NCI-H2029 treated with DMSO at 0.1 percent for 48 hours (cell line): ENCODE data around the gene SPAG8.

Experiments used
- DNase-seq: peaks from one replicate; lab custom pipeline; 2025; lab: John Stamatoyannopoulos, UW

The SPAG8 gene

DNA sequence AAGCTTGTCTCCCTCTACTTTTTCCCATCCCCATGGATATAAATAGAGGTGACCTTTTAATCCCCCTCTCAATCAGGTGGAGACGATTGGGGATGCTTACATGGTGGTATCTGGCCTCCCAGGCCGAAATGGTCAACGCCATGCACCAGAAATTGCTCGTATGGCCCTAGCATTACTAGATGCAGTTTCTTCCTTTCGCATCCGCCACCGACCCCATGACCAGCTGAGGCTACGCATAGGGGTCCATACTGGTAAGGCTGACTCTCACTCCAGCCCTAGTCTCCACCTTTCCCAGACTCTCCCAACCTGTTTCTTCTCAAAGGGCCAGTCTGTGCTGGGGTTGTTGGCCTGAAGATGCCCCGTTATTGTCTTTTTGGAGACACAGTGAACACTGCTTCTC lies 3.6 kb downstream of the SPAG8 start:
- no peak for DNase-seq

DNA sequence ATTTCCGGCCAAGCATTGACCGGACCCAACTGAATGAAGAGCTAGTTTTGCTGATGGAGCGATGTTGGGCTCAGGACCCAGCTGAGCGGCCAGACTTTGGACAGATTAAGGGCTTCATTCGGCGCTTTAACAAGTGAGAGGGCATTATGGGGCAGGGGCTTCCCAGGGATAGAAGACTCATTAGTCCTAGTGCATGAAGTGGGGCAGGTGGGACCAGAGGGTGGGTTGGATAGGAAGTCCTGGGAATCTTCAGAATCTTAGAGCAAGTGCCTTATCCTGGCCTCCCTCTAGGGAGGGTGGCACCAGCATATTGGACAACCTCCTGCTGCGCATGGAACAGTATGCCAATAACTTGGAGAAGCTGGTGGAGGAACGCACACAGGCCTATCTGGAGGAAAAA lies 6.0 kb downstream of the SPAG8 start:
- DNase-seq, result no peak

DNA sequence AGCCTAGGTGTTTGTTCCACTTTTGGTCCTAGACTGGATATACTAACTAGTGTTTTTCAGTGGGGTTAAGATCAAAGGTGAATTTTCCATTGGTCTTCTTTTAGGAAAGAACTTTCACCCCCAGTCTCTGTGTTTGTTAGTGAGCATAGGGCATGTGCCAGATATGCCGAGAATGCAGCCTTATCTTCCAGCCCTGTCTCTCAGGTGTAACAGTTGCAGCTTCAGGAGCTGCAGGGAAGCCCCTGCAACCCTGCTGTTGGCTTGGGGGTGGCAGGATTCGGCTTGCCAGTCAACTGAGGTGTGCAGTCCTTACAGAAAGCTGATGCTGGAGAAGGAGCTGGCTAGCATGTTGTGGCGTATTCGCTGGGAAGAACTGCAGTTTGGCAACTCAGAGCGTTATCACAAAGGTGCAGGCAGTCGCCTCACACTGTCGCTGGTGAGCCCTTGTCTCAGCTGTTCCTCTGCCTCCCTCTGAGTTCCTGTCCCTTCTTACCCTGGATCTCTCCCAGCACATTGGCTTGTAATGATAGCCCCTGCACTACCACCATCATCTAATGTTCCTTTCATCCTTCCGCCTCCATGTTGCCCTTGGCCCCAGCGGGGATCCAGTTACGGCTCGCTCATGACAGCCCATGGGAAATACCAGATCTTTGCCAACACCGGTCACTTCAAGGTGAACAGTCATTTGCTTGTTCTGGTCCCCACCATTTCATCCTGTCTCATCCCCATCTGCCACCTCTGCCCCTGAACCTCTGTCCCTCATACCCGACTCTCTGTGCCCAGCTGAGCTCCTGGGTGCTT lies 10.5 kb downstream of the SPAG8 start:
- no peak for DNase-seq

DNA sequence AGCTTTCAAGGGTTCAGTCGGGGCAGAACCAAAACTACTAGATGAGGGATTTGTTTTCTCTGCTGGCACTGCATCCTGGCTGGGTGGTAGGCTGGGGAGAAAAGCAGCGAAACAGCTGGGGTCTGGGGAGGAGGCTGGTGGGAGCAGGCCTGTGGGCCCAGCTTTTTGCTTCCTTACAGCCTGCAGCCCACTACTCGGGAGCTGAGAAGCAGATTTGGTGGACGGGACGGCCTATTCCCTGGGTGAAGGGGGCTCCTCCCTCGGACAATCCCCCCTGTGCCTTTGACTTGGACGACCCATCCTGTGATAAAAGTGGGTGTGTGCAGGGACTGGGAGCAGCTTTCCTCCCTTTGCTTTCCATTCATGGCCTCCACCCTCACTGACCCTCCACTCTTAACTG lies 11.5 kb downstream of the SPAG8 start:
- no peak for DNase-seq

DNA sequence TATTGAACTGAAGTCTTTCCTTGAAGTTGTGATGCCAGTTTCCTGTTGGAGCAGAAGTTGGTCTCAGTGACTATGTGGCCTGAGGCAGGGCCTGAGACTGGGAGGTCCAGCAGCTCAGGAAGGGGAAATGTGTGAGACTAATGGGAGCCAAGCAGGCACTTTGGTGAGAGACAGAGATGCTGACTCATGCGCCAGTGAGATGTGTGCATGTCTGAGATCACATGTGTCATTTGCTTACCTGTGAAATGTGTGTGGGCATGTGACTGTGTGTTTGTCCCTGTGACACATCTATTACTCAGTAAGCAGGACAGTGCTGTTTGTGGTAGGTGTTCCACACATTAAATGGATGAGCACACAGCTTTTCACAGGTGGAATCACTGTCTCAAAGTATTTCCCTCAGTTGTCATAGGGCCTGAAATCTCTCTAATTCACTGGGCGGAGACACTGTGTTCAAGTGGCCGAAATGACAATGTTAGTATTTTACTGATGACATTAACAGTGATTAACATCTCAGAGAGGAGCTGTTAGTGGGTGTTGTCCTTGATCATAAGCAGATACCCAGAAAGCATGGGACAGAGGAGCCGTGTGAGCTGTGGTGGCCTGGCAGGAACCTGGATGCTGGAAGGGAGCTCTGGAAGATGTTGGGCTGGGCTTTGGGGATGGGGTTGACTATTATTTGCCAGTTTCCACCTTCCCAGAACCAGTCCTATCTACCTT lies 13.2 kb downstream of the SPAG8 start:
- DNase-seq, result no peak

DNA sequence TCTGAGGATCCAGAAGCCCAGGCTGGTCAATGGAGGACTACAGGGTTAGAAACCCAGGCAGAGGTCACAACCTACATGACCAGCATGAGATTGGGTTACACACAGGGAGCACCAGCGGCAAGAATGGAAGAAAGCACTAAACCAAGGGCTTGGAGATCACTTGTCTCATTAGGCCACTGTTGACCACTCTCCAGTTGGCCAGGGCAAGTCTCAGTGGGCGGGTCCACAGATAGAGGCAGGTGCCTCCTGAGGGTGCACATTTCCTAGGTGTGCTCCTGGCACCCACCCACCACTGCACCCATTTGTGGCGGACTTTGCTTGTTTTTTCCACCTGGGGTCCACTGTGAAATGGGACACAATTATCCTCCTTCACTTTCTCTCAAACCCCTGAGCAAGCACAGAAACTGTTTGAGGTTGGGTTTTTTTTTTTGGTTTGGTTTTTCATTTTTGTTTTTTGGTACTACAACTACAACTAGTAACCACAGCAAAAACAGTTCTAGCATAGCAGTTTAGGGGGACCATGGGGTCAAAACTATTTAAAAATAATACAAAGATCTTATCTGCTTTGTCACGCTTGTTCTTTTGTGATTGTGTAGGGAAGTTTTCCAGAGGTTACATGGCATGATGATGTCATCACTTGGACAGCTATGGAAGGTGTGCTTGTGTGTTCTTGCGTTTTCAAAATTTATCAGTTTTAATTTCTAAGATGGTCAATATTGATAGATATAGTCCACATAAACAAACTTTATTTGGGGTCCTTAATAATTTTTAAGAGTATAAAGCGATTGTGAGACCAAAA lies 14.6 kb downstream of the SPAG8 start:
- DNase-seq, result no peak

DNA sequence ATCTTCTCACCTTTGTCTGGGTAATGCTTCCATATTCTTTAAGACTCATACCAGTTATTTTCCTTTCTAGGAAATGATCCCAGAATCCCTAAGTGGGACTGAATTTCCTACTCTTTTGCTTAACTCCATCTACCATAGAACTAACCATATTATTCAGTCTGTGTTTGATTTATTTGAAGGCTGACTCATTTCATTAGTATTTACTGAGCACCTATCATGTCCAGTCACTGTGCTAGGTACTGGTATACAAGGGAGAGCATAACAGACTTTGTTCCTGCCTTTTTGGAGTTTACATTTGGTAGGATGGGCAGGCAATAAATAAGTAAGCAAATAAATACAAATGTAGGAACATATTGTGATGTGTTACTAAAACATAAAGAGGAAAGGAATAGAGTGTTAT lies 16.4 kb downstream of the SPAG8 start:
- no peak for DNase-seq

DNA sequence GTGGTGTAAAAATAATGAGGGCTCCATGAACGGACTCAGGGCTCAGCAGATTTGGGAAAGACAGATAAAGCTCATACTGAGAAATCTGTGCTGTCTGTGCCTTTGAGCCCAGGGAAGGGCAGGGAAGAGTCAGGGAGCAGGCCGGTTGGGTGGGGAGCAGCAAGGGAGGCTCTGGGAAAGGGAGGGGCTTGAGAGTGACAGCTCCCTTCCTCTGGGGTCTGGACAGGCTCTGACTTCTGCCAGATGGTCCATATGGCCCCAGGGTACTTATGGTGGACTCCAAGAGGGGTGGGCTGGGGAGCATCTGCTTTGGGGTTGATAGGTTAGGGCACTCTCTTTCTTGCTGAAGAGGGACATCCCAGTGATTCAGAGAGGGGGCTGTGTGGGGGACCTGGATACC lies 18.6 kb downstream of the SPAG8 start:
- DNase-seq, result no peak

DNA sequence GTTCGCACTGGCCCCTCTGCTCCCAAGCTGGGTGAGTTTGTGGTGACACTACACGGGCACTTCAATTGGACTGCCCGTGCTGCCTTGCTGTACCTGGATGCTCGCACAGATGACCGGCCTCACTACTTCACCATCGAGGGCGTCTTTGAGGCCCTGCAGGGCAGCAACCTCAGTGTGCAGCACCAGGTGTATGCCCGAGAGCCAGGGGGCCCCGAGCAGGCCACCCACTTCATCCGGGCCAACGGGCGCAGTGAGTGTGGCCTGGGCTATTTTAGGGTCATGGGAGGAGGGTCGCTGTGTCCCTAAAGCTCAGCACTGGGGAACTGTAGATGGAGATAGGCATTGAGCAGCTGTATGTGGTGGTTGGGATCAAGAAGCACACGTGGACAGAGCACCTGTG lies 19.2 kb downstream of the SPAG8 start:
- DNase-seq, result no peak

DNA sequence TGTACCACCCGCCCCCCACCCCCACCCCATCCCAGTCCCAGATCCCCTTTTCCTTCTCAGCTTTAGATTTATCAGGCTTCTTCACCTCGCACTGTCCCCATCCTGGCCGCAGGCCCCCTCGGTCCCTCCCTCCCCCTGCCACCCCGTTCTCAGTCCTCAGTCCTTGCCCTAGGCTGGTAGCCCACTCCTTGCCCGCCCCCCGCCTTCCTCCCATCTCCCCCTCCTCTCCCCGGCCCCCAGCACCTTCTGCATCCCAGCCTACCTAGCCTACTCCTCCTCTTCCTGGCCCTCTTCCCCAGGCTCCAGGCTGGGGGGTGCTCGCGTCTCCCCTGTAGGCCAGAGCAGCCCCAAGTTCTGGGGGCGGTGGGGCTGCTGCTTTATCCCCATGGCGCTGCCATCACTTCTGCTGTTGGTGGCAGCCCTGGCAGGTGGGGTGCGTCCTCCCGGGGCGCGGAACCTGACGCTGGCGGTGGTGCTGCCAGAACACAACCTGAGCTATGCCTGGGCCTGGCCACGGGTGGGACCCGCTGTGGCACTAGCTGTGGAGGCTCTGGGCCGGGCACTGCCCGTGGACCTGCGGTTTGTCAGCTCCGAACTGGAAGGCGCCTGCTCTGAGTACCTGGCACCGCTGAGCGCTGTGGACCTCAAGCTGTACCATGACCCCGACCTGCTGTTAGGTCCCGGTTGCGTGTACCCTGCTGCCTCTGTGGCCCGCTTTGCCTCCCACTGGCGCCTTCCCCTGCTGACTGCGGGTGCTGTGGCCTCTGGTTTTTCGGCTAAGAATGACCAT lies 19.8 kb downstream of the SPAG8 start:
- no peak for DNase-seq

DNA sequence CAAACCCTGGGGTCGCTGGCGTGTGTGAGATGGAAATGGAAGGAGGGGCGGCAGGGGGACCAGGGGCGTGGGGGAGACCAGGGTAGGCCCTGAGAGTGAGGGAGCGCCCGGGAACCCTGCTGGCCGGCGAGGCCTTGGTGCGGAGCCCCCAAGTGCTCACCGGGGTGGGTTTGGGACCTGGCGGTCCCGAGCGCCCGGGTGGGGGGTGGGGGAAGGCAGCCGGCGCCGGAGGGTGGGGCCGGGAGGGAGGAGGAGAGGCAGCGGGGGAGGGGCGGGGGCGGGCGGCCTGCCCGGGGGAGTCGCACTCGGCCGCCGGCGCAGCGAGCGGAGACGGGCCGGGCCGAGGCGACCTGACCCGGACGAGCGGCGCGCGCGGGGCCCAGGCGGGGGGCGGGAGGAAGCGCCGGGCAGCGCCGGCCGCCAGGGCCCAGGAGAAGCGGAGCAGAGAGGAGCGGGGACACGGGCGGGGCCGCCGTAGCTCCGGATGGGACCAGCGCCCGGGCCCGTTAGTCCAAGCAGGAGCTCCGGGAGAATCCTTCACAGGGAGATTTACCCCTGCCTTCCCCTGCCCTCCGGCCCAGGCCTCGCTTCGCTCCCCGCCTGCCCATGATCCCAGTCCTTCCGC lies 20.7 kb downstream of the SPAG8 start, which contains the start of gene NPR2:
TSS of gene NPR2 (plus strand) at position 295 of the 625 bp plus-strand sequence. CDS start 818 bp downstream, outside the sequence.
- no peak for DNase-seq

DNA sequence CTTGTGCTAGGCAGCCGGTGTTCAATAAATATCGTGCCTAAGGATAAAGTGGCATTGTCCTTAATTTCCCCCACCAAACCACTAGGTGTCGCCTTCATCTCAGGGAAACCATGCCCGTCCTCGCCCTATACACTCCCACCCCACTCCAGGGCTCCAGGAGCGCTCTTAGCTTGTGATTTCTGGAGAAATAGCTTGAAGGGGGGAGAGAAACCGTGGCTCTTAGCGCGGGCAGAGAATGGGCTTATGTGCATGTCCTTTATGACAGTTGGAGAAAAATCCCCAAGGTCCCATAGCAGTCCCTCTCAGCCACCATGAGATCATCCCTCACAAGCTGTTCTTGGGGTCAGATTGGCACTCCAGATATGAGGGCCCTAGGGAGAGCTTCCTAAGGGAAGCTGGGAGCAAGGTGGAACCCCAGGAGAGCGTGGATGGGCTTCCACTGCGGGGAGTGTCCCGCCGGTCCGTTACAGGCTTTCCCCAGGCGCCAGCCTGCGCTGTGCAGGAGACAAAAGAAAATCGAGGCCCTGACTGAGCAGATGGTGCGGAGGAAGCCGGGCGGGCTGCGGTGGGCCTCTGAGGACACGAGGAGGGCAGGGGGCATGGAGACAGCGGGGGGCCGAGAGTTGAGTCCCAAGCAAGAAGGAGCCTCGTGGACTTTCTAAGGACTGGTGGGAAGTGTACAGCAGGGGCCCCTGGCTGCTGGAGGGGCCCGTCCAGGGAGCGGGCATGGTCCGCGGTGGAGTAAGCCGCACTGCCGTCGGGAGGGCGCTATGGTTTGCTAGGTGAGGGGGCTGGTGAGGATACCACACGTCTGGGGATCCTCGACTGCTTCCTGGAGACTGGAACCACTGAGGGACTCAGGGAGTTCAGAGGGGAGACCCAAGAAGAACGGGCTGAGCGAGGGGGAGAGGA lies 21.4 kb downstream of the SPAG8 start:
- peak; percentile 81 for DNase-seq

DNA sequence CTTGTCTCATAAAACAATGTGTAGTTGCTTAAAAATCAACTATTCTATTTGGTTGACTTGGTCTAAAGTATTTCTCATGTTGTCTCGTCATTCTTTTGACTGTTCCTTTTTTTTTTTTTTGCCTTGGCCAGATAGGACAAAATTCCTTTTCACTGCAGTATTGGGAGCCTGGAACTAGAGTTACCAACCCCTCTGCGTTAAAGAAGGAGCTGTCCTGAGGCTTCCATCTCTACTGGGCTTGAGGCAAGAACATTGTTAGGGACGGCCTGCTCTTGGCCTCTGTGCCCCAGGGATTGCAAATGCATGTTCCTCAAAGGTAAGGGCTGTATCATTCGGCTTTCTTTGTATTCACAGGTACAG lies 22.1 kb downstream of the SPAG8 start:
- no peak for DNase-seq

DNA sequence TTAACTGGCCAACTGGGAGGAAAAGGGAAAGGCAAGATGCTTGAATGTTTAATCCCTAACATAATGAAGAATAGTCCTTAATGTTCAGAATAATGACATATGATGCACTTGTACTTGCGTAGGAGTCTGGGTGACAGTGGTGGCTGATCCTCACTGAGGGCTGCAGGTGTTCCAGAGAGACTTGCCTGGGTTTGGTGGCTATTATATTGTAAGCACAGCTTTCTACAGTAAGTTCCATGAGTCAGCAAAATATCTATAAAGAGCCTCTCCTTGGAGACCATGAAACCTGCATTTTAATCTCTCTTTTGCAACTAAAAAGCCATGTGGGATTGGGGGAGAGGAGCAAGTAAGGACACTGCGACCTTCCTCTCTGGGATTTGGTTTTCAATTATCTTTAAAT lies 22.5 kb downstream of the SPAG8 start:
- DNase-seq, result no peak

DNA sequence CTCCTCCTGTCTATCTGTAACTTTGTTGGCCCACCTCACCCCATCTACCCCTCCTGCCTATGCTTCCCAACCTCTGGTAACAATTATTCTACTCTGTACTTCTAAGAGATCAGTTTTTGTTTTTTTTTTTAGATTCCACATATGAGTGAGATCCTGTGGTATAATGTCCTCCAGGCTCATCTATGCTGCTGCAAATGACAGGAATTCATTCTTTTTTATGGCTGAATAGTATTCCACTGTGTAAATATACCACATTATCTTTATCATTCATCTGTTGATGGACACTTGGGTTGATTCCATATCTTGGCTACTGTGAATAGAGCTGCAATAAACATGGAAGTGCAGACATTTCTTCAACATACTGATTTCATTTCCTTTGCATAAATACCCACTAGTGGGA lies 28.6 kb downstream of the SPAG8 start:
- no peak for DNase-seq

DNA sequence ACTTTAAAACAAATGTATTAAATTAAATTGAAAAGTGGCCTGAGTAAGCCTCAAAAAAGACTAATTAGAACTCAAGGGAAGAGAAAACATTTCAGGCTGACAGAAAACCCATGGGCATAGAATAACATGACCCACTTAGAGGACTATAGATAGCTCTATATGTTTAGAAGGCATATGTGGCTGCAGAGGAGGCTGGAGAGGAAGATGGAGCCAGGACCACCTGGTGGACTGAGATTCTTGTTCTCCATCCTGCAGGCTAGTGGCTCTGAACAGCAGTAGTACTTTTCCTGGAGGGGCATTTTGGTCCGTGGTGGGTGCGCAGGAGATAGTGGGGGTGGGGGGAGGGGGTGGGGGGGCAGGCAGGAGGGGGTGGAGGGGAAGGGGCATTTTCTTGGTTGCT lies 31.0 kb downstream of the SPAG8 start:
- no peak for DNase-seq

DNA sequence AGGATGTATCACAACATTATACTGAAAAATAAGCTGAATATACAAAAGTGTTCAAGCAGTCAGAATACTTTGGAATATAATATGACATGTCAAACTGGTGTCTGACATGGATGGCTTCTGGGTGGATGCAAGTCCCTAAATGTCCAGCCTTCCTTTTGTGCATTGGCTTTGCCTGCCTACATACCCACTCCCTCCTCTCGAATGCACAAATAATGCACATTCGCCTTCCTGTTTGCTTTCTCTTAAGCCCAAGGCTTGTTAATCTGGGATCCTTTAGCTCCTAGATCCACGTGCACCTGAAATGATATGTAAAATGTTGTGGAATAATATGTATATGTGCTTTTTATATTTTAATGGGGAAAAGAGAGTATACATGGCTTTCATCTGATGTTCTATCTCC lies 33.6 kb downstream of the SPAG8 start:
- DNase-seq, result no peak

DNA sequence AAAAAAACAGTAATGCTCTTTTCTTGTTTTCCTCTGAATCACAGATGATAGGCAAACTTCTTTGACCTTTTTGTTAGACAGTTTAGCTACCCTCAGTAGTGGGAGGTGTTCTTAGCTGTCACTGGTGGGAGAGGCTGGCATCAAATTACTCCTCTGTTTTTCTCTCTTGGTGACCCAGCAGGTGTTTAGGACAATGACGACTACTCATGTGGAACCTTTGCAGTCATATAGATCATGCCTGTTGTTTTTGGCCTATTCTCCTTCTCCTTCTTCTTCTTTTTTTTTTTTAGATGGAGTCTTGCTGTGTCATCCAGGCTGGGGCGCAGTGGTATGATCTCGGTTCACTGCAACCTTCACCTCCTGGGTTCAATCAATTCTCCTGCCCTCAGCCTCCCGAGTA lies 36.0 kb downstream of the SPAG8 start:
- DNase-seq, result peak; percentile 96

DNA sequence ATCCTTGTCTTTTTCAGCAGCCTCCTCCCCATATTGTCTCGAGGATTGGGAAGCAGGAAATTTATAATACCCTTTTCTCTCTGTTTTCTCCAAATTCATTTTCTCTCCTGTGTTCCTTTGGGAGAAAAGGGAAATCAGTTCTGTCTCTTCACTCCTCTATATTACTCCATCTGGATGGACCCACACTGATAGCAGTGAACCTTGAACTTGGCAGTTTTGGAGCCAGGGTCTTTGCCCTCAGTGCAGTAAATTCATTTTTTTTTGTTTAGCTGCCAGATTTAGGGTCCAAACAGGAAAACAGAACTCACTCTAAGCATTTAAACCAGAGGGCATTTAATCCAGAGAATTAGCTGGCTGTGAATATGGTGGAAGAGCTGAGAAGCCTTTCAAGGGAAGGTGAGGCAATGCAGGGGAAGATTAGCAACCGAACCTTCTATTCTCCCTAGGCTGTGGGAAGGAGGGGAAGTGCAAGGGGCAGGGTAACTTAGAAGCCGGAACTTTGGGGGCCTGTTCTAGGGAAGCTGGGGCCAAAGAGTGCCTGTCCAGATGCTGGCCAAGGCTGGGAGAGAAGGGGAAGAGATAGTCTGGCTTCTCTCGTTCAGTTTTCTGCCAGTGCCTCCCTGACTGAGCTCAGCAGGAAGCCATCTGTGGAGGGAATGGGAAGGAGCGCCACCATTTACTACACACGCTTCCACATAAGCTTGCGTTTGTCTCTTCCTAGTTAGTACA lies 37.0 kb downstream of the SPAG8 start:
- DNase-seq, result peak; percentile 27

DNA sequence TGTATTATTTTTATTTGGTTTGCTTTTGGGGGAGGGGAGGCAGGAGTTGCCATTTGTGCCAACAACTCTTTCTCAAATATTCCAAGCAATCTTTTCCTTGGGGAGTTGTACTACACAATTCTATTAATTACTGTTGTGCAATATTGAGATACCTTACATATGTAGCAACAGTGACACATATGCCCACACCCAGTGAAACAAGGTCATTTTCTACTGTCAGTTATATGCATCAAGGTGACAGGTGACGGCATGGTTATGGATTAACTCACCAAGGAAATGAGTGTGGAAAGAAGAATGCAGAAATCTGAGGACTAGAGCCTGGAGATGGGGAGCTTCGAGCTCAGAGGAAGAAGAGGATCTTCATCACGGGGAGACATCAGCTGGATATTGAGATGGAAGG lies 40.1 kb downstream of the SPAG8 start:
- DNase-seq, result peak; percentile 67
